HG03439 (cell line): ENCODE results near the gene OGDHL.
"Not testable (repeated sequence)": the region's sequence is repeated elsewhere in the genome, so short reads cannot be mapped to it uniquely, and the experiment has no call there.

Experiments
- ATAC-seq: cut with Tn5 transposase; IDR thresholded peaks from one replicate; pipeline ENCODE4 v1.9.1; 2021; ENCODE audit warnings: mild to moderate bottlenecking, moderate library complexity; ENCODE audit not compliant: unreplicated experiment

OGDHL gene

DNA sequence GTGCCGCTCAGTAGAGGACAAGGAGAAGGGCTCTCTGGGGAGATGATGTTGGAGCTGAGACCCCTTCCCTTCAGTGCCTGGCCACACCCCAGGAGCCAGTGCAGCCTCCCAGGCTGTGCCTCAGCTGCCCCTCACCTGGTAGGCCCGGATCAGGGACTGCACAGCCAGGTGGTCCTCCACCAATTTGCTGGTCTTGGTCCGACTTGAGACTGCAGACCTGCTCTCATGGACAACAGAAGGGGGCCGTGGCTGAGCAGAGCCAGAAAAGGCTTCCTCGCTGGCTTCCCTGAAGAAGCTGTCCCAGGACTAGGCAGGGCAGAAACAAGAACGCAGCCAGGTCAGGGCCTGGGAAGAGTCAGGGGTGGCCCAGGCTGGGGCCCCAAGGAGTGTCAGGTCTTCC lies 5.5 kb downstream of the OGDHL start:
- no peak for ATAC-seq

DNA sequence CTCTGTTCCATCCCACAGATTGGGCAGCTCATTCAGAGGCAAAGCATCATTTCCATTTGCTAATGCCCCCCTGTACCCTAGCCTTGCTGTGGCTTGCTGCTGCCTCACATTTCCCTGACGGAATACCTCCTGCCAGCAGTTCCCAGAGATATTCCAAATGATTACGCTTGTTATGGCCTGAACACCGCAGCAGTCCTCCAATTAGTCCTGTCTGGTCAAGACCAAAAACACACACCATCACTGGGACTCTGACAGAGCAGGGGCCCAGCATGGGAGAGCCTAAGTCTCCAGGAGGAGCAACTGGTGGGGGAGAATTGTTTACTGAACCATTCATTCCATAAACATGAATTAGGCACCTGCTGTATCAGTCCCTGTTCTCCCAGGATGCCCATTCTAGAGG lies 6.1 kb downstream of the OGDHL start:
- no peak for ATAC-seq

DNA sequence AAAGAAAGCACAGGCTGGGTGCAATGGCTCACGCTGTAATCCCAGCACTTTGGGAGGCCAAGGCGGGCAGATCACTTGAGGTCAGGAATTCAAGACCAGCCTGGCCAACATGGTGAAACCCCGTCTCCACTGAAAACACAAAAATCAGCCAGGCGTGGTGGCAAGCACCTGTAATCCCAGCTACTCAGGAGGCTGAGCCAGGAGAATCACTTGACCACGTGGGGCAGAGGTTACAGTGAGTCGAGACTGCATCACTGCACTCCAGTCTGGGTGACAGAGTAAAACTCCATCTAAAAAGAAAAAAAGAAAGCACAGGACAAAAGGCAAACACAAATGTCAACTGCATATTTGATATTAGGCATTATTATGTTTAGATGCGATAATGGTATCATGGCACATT lies 7.2 kb downstream of the OGDHL start:
- ATAC-seq: not testable (repeated sequence)

DNA sequence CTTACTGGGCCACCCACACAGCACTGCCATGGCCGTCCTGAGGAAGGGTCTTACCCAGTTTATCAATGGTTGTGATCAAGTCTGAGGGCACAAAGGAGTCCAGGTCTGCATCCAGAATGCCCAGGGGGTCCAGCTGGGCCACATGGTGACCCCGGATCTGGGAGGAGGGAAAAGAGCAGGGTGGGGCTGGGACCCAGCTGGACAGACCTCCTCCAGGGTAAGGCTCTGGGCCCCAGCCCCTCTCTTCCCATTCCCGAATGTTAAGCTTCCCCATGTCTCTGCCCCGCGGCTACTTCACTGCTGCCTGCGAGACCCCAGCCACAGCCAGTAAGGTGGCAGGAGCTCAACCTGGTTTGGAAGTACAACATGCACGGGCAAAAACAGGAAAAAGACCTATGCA lies 9.5 kb downstream of the OGDHL start:
- no peak for ATAC-seq

DNA sequence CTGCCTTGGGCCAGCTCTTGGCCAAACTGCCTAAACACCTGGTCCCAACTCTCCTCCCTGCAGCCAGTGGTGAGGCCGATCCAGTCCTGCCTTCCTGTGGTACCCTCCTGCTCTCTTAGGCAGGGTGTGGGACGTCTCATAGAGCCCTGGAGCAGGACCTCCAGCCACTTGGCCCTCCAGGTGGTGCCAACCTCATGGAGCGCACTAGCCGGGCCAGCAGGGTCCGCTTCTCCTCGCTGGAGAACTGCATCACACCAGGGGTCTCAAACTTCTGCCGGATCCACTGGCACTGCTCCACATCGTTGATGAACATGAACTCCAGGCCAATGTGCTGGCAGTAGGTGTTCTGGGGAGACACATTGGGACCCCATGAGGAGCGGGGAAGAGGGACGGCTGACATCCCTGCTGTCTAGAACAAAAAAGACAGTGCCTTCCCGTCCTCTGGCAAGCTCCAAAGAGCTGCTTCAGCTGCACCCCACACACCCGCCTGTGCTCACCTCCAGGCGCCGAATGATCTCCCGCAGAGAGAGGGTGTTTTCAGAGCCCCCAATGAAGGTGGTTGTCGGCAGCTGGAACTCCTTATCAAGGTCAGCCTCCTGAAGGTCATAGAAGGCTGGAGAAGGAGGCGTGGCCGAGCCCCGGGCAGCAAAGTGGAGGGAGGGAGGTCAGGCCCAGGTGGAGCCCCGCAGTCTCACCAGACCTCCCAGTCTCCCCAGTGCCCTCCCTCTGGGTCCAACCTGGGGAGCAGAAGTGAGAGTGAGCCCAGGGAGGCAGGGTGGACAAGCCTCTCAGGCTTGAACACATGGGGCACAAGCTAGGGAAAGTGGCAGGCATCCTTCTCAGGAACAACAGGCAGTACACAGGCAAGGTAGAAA lies 10.2 kb downstream of the OGDHL start:
- ATAC-seq: no peak

DNA sequence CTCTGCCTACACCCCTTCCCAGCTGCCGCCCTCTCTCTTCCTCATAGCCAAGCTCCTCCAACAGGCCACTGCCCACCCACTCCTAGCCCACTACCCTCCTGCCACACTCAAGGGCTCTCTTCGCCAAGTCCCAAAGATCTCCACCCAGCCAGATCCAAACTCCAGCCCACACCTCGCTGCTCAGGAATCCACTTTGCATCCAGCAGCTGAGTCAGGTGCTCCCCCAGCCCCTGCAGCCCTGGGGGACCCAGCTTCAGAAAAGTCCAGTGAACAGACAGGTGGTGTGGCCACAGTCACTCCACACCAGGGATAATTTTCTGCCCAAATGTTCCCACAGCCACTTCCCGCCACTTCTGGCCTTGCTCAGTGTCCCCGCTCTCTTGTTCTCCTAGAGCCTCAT lies 10.9 kb downstream of the OGDHL start:
- ATAC-seq: no peak

DNA sequence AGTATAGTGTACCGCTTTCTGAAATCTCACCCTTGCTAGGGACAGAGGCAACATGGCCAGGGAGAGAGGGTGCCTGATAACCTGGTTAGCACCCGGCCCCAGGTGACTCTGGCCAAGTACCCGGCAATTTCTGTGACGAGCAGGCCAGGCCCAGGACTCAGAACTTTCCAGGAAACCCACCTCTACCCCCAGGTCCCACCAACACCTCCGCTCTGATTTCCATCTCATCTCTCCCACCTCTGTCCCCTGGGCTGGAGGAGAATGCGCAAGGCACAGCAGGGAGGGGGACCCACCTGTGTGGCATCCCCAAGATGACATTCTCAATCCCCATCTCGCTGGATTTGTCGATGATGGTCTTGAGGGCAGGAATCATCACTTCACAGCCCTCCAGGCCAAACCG lies 11.6 kb downstream of the OGDHL start:
- ATAC-seq: no peak

DNA sequence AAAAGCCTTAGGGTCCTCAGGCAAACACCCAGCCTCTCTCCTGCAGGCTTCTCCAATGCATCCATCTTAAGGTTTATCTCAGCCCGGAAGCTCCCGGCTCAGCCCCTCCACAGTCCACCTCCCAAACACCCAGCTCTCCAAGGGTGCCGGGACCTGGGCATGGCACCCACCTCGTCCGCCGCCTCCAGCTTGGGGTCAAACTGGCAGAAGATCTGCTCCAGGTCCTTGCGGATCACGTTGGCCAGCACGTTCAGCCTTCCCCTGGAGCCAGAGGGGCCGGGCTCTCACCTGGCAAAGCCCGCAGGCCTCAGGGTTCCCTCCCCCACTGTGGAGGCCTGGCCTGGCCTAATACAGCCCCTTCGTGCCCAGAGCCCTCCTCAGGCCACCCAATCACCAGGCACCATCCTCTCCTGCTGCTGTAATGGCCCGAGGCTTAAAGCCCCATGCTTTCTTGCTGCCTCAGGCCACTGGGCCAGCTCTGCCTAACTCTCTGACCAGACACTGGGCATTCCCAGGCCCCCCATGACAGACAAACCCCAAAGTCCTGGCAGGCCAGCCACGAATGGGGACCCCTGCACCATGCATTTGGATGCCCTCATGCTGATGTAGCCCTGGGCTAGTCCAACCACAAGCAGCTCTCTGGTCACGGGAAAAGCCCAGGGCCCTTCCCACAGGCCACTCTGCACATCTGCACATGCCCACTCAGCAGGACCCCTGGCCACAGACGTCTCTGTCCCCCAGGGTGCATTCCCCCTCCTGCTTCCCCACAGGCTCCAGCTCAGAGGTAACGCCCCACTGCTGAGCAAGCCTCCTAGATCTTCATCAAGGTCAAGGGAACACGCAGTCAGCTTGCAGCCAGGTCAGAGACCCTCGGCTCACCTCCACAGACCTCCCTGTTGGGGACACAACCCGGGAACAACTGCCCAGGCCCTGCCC lies 12.3 kb downstream of the OGDHL start:
- ATAC-seq: no peak

DNA sequence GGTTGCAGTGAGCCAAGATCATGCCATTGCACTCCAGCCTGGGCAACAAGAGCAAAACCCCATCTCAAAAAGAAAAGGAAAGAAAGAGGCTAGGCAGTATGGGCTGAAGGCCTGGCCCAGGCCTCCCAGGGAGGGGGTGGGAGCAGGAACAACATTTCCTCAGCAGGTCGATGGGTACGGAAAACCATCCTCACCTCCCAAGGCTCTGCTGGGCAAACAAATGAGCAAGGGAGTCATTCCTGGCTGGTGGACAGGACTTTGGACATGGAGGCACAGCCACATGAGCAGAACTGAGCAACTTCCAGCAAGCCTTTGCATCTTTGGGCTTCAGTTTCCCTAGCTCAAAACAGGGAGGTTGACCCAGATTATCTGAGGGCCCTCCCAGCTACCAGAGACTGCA lies 13.0 kb downstream of the OGDHL start:
- no peak for ATAC-seq

DNA sequence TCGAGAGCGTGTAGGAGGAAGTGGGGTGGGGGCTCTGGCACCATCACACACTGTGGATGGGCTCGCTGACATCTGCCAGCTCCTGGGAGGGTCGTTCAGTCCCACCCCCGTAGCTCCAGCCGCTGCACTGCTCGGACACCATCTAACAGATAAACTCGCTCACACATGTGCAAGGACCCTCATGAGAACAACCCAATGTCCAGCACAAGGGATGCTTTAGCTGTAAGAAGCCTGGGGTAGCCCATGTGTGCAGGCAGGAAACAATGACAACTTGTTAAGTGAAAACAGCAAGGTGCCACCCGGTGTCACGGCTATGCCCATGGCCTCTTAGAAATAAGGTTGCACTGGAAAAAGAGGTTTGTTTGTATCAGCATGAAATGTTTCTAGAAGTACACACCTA lies 14.1 kb downstream of the OGDHL start:
- ATAC-seq: no peak

DNA sequence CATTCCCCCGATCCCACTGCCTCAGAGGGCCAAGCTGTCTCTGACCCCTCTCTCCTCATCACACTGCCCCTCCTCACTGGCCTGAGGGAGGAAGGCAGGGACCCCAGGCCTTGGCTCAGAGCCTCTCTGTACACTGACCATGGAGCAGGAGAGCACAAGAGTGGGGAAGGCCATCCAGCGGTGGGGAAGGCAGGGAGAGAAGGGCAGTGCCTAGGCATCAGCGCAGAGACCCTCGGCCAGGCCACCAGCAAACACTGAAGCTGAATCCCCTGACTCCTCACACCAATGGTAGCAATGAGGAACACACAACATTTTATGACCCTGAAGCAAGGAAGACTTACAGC lies 14.8 kb downstream of the OGDHL start:
- ATAC-seq: no peak

DNA sequence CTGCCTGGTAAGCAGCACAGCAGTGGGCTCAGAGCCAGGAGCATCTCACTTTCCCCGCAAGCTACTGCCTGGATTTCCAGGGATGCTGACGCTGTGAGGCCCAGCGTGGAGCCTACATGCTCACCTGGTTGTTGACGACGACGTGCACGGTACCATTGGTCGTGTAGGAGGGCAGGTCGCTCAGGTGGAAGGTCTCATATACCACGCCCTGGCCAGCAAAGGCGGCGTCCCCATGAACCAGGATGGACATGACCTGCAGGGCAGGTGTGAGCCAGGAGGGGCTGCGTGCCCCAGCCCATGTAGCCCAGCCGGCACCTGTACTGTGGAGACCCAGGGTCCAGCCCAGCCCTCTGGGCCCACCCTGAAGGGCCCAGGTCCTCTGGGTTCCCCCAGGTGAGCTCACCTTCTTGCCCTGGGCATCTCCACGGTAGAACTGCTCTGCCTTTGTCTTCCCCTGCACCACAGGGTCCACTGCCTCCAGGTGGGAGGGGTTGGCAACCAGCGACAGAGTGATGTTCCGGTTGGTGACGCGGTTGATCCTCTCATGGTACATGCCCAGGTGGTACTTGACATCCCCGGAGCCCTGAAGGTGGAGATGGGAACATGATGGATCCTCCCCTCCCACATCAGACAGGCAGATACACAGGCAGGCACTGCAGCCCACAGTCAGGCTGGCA lies 15.4 kb downstream of the OGDHL start:
- ATAC-seq: no peak

DNA sequence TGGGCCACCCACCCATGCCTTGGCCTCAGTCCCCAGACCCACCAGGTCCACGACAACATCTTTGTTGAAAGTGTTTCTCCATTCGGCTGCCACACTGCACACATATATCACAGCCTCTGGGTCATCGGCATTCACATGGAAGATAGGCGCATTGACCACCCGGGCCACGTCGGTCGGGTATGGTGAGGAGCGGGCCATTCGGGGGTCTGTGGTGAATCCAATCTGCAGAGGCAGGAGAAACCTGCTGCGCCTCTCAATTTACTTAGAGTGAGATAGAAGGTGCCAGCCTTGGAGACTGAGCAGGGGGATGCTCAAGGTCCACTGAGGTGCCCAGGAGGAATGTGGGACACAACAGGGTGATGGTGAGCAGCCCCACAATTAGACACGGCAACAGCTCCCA lies 16.4 kb downstream of the OGDHL start:
- no peak for ATAC-seq

DNA sequence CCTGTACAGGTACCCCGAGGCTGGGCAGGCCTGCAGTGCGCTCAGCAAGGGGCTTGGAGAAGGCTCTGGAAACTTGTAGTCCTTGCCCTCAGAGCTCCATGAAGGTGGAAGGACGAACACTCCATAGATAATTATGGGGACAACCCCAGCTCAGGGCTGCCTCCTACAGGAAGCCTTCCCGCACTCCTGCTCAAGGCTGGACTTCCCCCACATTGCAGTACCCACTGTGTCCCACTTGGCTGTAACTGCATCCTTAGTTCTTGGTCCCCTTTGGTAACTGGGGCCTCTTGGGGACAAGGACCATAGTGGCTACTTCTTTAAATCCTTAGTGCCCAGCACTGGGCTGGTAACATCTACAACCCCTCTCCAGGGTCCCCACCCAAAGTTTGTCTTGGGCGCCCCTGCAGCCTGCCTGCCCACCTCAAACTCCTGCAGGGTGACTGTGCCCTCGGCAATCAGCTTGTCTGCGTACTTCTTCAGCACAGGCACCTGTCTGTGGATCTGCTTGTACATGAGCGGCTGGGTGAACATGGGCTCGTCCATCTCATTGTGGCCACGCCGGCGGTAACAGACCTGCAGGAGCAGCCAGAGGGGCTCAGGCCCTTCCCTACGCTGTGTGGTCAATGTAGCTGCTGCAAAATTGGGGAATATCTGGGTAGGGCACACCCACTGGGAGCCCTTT lies 17.1 kb downstream of the OGDHL start:
- no peak for ATAC-seq

DNA sequence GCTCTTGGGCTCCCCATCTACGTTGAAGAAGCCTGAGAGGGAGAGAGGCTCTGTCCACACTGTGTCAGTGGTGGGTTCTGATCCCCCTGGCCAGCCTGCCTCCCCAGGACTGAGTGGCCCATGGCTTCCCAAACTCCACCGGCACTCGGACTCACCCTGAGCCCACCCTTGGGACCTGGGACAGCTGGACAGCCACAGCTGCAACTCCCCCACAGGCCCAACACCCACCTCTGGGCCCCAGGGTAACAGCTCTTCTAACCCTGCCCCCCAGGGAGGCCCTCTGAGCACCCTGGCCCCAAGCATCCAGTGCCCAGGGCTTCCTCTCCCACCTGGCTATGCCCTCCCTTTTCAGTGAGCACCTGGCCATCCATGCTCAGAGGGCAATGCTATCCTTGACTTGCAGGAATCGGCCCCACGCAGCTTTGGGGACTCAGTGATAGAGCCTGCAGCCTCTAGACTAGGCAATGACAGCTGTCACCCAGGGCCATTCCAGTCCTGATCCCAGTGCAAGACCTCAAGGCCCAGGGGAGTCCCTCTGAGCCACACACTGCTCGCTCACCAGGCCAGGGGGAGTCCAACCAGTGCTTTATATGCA lies 17.9 kb downstream of the OGDHL start:
- ATAC-seq: no peak

DNA sequence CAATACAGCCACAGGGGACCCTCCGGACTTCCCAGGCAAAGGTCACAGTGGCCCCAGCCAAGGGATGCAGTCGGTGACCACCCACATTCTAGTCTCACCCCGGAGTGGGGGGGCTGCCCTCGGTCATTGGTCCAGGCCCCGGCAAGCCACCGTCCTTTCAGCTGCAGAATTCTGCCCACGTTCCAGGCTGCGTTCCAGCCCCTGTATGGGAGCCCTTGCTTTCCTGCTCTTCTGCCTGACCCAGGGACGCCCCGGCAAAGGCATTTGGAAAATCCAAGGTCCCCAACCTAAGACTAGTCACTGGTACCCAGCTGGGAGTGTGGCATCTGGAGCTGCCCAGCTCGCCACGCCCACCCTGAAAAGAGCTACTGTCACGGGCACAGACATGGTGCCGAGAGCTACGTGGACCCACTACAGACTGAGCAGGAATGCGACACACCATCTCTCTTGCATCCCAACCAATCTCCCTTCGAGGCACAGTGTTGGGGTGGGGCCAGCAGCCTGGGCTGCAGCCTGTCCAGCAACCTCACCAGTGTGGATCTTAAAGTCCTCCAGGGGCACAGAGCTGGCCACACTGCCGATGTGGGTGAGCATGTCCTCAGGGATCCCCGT lies 18.6 kb downstream of the OGDHL start:
- ATAC-seq: no peak

DNA sequence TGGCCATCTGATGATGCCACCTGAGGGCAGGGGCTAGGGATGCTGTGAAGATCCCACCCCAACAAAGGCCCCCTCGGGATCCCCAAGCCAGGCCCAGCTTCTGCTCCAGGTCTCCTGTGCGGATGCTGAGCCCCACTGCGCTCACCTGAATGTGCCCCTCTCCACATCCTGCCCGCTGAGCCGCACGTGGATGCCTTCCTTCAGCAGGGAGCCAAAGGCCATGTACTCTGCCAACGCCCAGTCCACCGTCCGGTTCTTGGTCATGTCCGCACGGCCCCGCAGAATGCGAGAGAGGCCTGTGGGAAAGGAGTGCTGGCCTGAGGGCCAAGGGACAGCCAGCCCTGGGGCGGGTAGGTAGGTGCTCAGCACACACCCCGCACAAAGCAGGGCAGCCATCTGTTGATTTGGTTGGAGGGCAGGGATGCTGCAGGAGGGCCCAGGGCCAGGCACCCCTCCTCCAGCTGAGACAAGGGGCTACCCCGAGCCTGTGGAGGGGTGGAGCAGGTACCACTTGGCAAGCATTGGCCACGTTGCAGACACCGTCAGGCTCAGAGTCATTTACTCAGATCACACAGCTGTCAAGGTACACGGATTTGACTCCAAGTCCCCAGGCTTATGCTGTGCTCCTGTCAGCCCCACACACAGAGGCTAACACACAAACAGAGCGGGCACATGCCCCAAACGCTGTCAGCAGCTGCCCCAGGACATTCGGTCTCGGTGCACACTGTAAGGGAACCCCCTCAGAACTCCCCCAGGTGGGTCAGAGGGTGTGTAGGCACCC lies 19.2 kb downstream of the OGDHL start:
- no peak for ATAC-seq

DNA sequence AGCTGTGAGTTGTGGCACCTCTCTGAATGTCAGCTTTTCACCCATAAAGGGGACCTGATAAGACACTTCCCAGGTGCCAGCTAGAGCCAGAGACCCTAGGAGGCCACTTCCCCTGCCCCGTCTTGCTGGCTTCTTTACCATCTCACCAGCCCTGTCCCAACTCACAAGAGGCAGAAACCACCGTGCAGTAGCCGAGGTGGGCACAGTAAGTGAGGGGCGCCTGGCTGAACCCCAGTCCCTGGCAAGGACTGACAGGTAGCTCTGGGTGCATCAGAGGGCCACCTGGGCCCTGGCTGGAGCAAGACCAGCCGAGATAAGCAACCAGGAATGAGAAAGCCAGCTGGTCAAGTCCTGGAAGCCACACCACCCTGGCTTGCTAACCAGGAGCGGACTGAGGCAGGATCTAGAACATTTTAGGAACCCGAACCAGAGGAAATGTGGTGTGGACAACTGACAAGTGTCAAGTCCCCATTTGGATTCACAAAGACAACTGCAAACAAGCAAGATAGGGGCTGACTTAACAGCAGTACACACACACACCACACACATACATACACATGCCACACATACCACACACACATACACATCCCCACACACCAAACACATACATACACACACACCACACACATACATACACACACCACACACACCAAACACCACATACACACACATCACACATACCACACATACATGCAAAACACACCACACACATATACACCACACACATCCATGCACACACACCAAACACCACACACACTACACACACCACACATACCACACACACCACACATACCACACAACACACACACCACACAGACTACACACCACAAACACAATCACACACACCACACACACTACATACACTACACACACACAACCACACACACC lies 20.8 kb downstream of the OGDHL start:
- no peak for ATAC-seq
